IMR-90 (cell line): ENCODE results near the gene CALML3. TPM values are rescaled to one million over a fixed set of nuclear protein-coding genes. Genes with fewer than 3 reads are reported as not detected.

Experiments used
- ATAC-seq: fragments of 200-7000 bp; cut with Tn5 transposase; 2 replicates; pipeline ENCODE4 v1.9.1; 2020; ENCODE audit warnings: low read depth, mild to moderate bottlenecking, moderate library complexity
- BruUV-seq: library from RNA; stranded (reverse); fragments of 400-500 nt; replicated peaks from 2 replicates; lab custom pipeline; 2021; lab: Mats Ljungman, UMichigan
- CTCF ChIA-PET: fragments of 300-600 bp; formaldehyde crosslinking; extraction: SDS; loops from one replicate; lab custom pipeline; 2021; ENCODE audit warnings: antibody characterized with exemption; lab: Yijun Ruan, JAX
- POLR2A ChIA-PET: fragments of 300-600 bp; sonication (Branson Sonifier 250); formaldehyde crosslinking; loops from one replicate; lab custom pipeline; 2022; ENCODE audit warnings: antibody characterized with exemption; ENCODE audit not compliant: unreplicated experiment; lab: Charles Lee
- DNase-seq: peaks from one replicate; pipeline ENCODE4 v3.0.0; 2013
- H2AFZ ChIP-seq: replicated peaks from 2 replicates; pipeline ENCODE3; 2013; ENCODE audit warnings: low read length, mild to moderate bottlenecking; ENCODE audit not compliant: poor library complexity
- H2AK5ac ChIP-seq: 2 replicates; pipeline ENCODE4 v1.6.1; 2013; ENCODE audit warnings: low read depth, low read length, inconsistent platforms
- H2AK9ac ChIP-seq: replicated peaks from 2 replicates; pipeline ENCODE3; 2013; ENCODE audit warnings: mild to moderate bottlenecking, low read depth, low read length, moderate library complexity; ENCODE audit not compliant: poor library complexity
- H2BK120ac ChIP-seq: 2 replicates; pipeline ENCODE4 v1.6.1; 2013; ENCODE audit warnings: low read depth, low read length, inconsistent platforms
- H2BK15ac ChIP-seq: 3 replicates; pipeline ENCODE4 v1.6.1; 2013; ENCODE audit warnings: low read depth, low read length, inconsistent platforms
- H2BK20ac ChIP-seq: 2 replicates; pipeline ENCODE4 v1.6.1; 2013; ENCODE audit warnings: low read depth, mild to moderate bottlenecking, inconsistent platforms, low read length, moderate library complexity
- H2BK5ac ChIP-seq: 2 replicates; pipeline ENCODE4 v1.6.1; 2013; ENCODE audit warnings: mild to moderate bottlenecking, low read depth, low read length, inconsistent platforms; ENCODE audit not compliant: poor library complexity, severe bottlenecking
- H3K14ac ChIP-seq: replicated peaks from 2 replicates; pipeline ENCODE4 v1.6.1; 2013; ENCODE audit warnings: low read depth, low read length, inconsistent platforms
- H3K18ac ChIP-seq: 2 replicates; pipeline ENCODE4 v1.6.1; 2013; ENCODE audit warnings: low read depth, low read length, control low read depth
- H3K23ac ChIP-seq: 2 replicates; pipeline ENCODE4 v1.6.1; 2013; ENCODE audit warnings: low read depth, low read length, inconsistent platforms
- H3K27ac ChIP-seq: 2 replicates; pipeline ENCODE4 v1.5.1; 2013; ENCODE audit warnings: mild to moderate bottlenecking, control low read depth, low read length; ENCODE audit not compliant: insufficient read depth
- H3K27me3 ChIP-seq: 2 replicates; pipeline ENCODE4 v1.6.1; 2013; ENCODE audit warnings: low read length; ENCODE audit not compliant: control insufficient read depth, insufficient read depth
- H3K36me3 ChIP-seq: 2 replicates; pipeline ENCODE4 v1.6.1; 2013; ENCODE audit warnings: low read length, mixed read lengths; ENCODE audit not compliant: control insufficient read depth, insufficient read depth
- H3K4ac ChIP-seq: 2 replicates; pipeline ENCODE4 v1.6.1; 2013; ENCODE audit warnings: low read depth, low read length, inconsistent platforms
- H3K4me1 ChIP-seq: 2 replicates; pipeline ENCODE4 v1.6.1; 2013; ENCODE audit warnings: low read length, mixed read lengths; ENCODE audit not compliant: control insufficient read depth, insufficient read depth
- H3K4me2 ChIP-seq: 2 replicates; pipeline ENCODE4 v1.6.1; 2013; ENCODE audit warnings: low read depth, mild to moderate bottlenecking, control low read depth, low read length, moderate library complexity
- H3K4me3 ChIP-seq: 2 replicates; pipeline ENCODE4 v1.5.1; 2013; ENCODE audit warnings: low read depth, mild to moderate bottlenecking, control low read depth, low read length, moderate library complexity; ENCODE audit not compliant: insufficient read depth
- H3K56ac ChIP-seq: 2 replicates; pipeline ENCODE4 v1.6.1; 2013; ENCODE audit warnings: low read length, inconsistent platforms; ENCODE audit not compliant: insufficient read depth; ENCODE audit errors: extremely low read depth
- H3K79me1 ChIP-seq, 2 experiments: 2 replicates each; pipeline ENCODE4 v1.6.1; 2013; ENCODE audit warnings: low read length in 2 of 2, inconsistent platforms in 1 of 2, low read depth in 1 of 2
- H3K9ac ChIP-seq: 2 replicates; pipeline ENCODE4 v1.6.1; 2013; ENCODE audit warnings: low read depth, low read length, control low read depth
- H3K9me1 ChIP-seq: 2 replicates; pipeline ENCODE4 v1.6.1; 2013; ENCODE audit warnings: low read length, inconsistent platforms; ENCODE audit not compliant: insufficient read depth
- H3K9me3 ChIP-seq: 2 replicates; pipeline ENCODE4 v1.6.1; 2013; ENCODE audit warnings: low read length; ENCODE audit not compliant: control insufficient read depth, insufficient read depth
- H4K20me1 ChIP-seq: 2 replicates; pipeline ENCODE4 v1.6.1; 2013; ENCODE audit warnings: low read length, inconsistent platforms; ENCODE audit not compliant: insufficient read depth
- H4K5ac ChIP-seq: 2 replicates; pipeline ENCODE4 v1.6.1; 2013; ENCODE audit warnings: mild to moderate bottlenecking, low read depth, low read length, control low read depth
- H4K8ac ChIP-seq, 2 experiments: 2 replicates each; pipeline ENCODE4 v1.6.1; 2013; ENCODE audit warnings: low read depth in 2 of 2, low read length in 2 of 2, control low read depth in 1 of 2, inconsistent platforms in 1 of 2
- H4K91ac ChIP-seq: 2 replicates; pipeline ENCODE4 v1.6.1; 2013; ENCODE audit warnings: low read depth, low read length, inconsistent platforms; ENCODE audit not compliant: insufficient read depth
- NFE2L2 ChIP-seq: fragments of 150-350 bp; IDR thresholded peaks from 2 replicates; pipeline ENCODE4 v1.6.1; 2016; ENCODE audit warnings: low read depth, mild to moderate bottlenecking, low read length
- RAD21 ChIP-seq: IDR thresholded peaks from 2 replicates; pipeline ENCODE4 v1.6.1; 2012; ENCODE audit warnings: low read length, improper control_type of control experiment
- WGBS, 2 experiments: methylation state at CpG; one replicate each; pipeline versions ENCODE4 v1.1.5 to v1.1.7; 2013; ENCODE audit warnings: missing lambda C conversion rate in 2 of 2; ENCODE audit not compliant: insufficient read length in 1 of 2; ENCODE audit errors: extremely low coverage in 2 of 2; 5-methylcytosine and 5-hydroxymethylcytosine counted together
- dilution Hi-C: fragments of 300-500 bp; cut with HindIII; formaldehyde crosslinking; loops from one replicate; pipeline ENCODE4 v1.14.3; 2018; ENCODE audit warnings: low sequenced_read_pairs; ENCODE audit not compliant: unreplicated experiment
- in situ Hi-C: fragments of 300-500 bp; cut with MboI; formaldehyde crosslinking; loops from 3 replicates; pipeline ENCODE4 v1.14.3; 2019; ENCODE audit warnings: low sequenced_read_pairs, inconsistent platforms, mixed read lengths
- intact Hi-C: fragments of 100-400 bp; cut with micrococcal nuclease; formaldehyde crosslinking; loops from 2 replicates; pipeline ENCODE4 v1.10.0; 2022
- polyA plus RNA-seq, 3 experiments: library from polyadenylated mRNA; depleted of rRNA; stranded (reverse); fragments of >200 nt; gene quantifications; 2 replicates each; pipeline ENCODE4 v1.2.3, GENCODE V29; 2012; ENCODE audit warnings: low replicate concordance in 1 of 3
- total RNA-seq: library from RNA; depleted of rRNA; stranded (reverse); fragments of >200 nt; gene quantifications from 2 replicates; pipeline ENCODE4 v1.2.3, GENCODE V29; 2012

The CALML3 gene
- total and polyA plus RNA-seq, 2 of the 4 experiments (the other 2 are of a cell fraction): not detected

GRCh38 chr10:5545011-5545410 is 20.2 kb downstream of the CALML3 start:
- H3K56ac ChIP-seq: no peak overlapping the region

More at GRCh38 chr10:5545011-5545410, 20.2 kb downstream of the CALML3 start:
- Histone ChIP-seq H3K23ac (no peak overlapping the region), H3K27ac (peak overlapping the region; percentile 79), H3K9me1 (peaks cover 34% of the 10 kb centered on the region), H3K4me1 (peaks cover 43% of the 10 kb centered on the region), H3K79me1 (peaks cover 0 to 20% of the 10 kb centered on the region in 2 experiments; a peak in 2 of 4 replicates), H2BK20ac (peak overlapping the region; percentile 71), H4K20me1 (no peaks in the 10 kb centered on the region), H3K14ac (peak overlapping the region; percentile 83), H3K9ac (no peak overlapping the region), H4K8ac (peak overlapping the region; percentile 14 to 70; a peak in 3 of 4 replicates), H2AK9ac (peak overlapping the region; percentile 12), H2AFZ (peak overlapping the region; percentile 24), H2BK5ac (peak overlapping the region; percentile 27), H3K27me3 (no peaks in the 10 kb centered on the region), H3K18ac (peak overlapping the region; percentile 47), H3K36me3 (no peaks in the 10 kb centered on the region), H3K4ac (peak overlapping the region; percentile 77), H3K9me3 (peaks cover 7% of the 10 kb centered on the region; the same call in 1 of the 2 replicates), H3K4me2 (no peak overlapping the region), H3K4me3 (no peak overlapping the region), H2AK5ac (peak overlapping the region; percentile 90), H2BK15ac (peak overlapping the region; percentile 83; the same call in 2 of the 3 replicates), H4K91ac (peak overlapping the region; percentile 75), H2BK120ac (peak overlapping the region; percentile 88; the same call in 1 of the 2 replicates), H4K5ac (peak overlapping the region; percentile 43; the same call in 1 of the 2 replicates)
- TF ChIP-seq RAD21 (no peak), NFE2L2 (no peak)
- CTCF ChIA-PET: interaction anchor here (0.7 kb wide), 1 partner anchor 110 kb away, joined by 13 read pairs; no protein-coding TSS in a partner anchor
- BruUV-seq: no TSS peak
- intact Hi-C loops (loop anchor here (5.0 kb wide), 1 partner anchor 77 kb away; no protein-coding TSS in a partner anchor), in situ Hi-C loops (no loop called here), dilution Hi-C loops (no loop called here)
- WGBS, 2 experiments: no CpG with 5 or more reads among the region's 1 CpG
- POLR2A ChIA-PET: no interaction called here
- ATAC-seq: no peak
- DNase-seq: no peak
